Measurements from ENCODE around the gene AMD1.
"Not testable (repeated sequence)": the region's sequence is repeated elsewhere in the genome, so short reads cannot be mapped to it uniquely, and the experiment has no call there.

The AMD1 gene

GRCh38 chr6:110873981-110874879, at the start of gene AMD1:
Gene AMD1, plus strand, starts transcription at chr6:110874785. Its CDS starts 321 bp downstream, at chr6:110875106.
- DNase-seq = peak; percentile 97

GRCh38 chr6:110826236-110827129, 48.1 kb upstream of the AMD1 start:
- peak in 1 of 2 donors; percentile 19 for DNase-seq

GRCh38 chr6:110828396-110828795, 46.2 kb upstream of the AMD1 start:
- DNase-seq = no peak

GRCh38 chr6:110831405-110831804, 43.2 kb upstream of the AMD1 start:
- DNase-seq = no peak

- DNase-seq = no peak
Measured at GRCh38 chr6:110833831-110834230, 40.8 kb upstream of the AMD1 start.

- DNase-seq = not testable (repeated sequence)
Measured at GRCh38 chr6:110835751-110836150, 38.8 kb upstream of the AMD1 start.

GRCh38 chr6:110841266-110841665, 33.3 kb upstream of the AMD1 start:
- DNase-seq = no peak

- DNase-seq = no peak
Measured at GRCh38 chr6:110849781-110850180, 24.8 kb upstream of the AMD1 start.

- no peak for DNase-seq
Measured at GRCh38 chr6:110852773-110853172, 21.8 kb upstream of the AMD1 start.

GRCh38 chr6:110853754-110854477, 20.7 kb upstream of the AMD1 start:
- DNase-seq = no peak

GRCh38 chr6:110856296-110856695, 18.3 kb upstream of the AMD1 start:
- DNase-seq = no peak

GRCh38 chr6:110858016-110858415, 16.6 kb upstream of the AMD1 start:
- DNase-seq = no peak

GRCh38 chr6:110858562-110859214, 15.9 kb upstream of the AMD1 start:
- no peak for DNase-seq

- DNase-seq = peak in 1 of 2 donors; percentile 27
Measured at GRCh38 chr6:110859335-110859792, 15.2 kb upstream of the AMD1 start.

GRCh38 chr6:110864824-110865223, 9.8 kb upstream of the AMD1 start:
- no peak for DNase-seq

GRCh38 chr6:110874880-110875547, 429 bp downstream of the AMD1 start:
- DNase-seq = peak in 1 of 2 donors; percentile 51

- peak; percentile 57 to 66 for DNase-seq
Measured at GRCh38 chr6:110875548-110876169, 1.1 kb downstream of the AMD1 start.

GRCh38 chr6:110876170-110876773, 1.7 kb downstream of the AMD1 start:
- DNase-seq = peak; percentile 67 to 76

- no peak for DNase-seq
Measured at GRCh38 chr6:110876806-110877564, 2.4 kb downstream of the AMD1 start.

- no peak for DNase-seq
Measured at GRCh38 chr6:110877569-110877968, 3.0 kb downstream of the AMD1 start.
